Keratinocyte (primary cell): ENCODE measurements around the gene BIK. TPM values are rescaled to one million over a fixed set of nuclear protein-coding genes. Genes with fewer than 3 reads are reported as not detected.

Source experiments
- DNase-seq: peaks from one replicate; pipeline ENCODE4 v3.0.0-alpha.2; 2011; ENCODE audit warnings: low read depth, missing footprints, low spot score
- FAIRE-seq: peaks from 2 replicates; lab custom pipeline; 2011; peaks lifted over from hg19 to GRCh38; lab: Jason Lieb, UNC
- H2AFZ ChIP-seq: 2 replicates; pipeline ENCODE4 v1.6.0; 2012; ENCODE audit warnings: low read length, control low read depth, inconsistent platforms; ENCODE audit not compliant: control insufficient read depth
- H3K27ac ChIP-seq: 2 replicates; pipeline ENCODE4 v1.5.1; 2011; ENCODE audit warnings: low read length; ENCODE audit not compliant: control insufficient read depth, insufficient read depth
- H3K27me3 ChIP-seq: 3 replicates; pipeline ENCODE4 v1.6.0; 2011; ENCODE audit warnings: low read length; ENCODE audit not compliant: control insufficient read depth, insufficient read depth; ENCODE audit errors: extremely low read depth
- H3K36me3 ChIP-seq, 2 experiments: 2 replicates in 1 of 2; 3 replicates in 1 of 2; pipeline ENCODE4 v1.5.1; 2011; ENCODE audit warnings: low read length in 2 of 2, mild to moderate bottlenecking in 1 of 2; ENCODE audit not compliant: control insufficient read depth in 2 of 2, insufficient read depth in 2 of 2; ENCODE audit errors: extremely low read depth in 1 of 2
- H3K4me1 ChIP-seq: 3 replicates; pipeline ENCODE4 v1.5.1; 2011; ENCODE audit warnings: low read length; ENCODE audit not compliant: control insufficient read depth, insufficient read depth; ENCODE audit errors: extremely low read depth
- H3K4me2 ChIP-seq: 3 replicates; pipeline ENCODE4 v1.6.0; 2011; ENCODE audit warnings: low read depth, low read length; ENCODE audit not compliant: control insufficient read depth, insufficient read depth; ENCODE audit errors: extremely low read depth
- H3K4me3 ChIP-seq, 3 experiments: fragments of 200-600 bp in 1 of 3; sonication (generic) in 1 of 3; 2 replicates in 2 of 3; 3 replicates in 1 of 3; pipeline ENCODE4 v1.5.1; 2011 to 2016; ENCODE audit warnings: low read length in 3 of 3, mild to moderate bottlenecking in 3 of 3, control low read depth in 2 of 3, inconsistent platforms in 1 of 3, low read depth in 1 of 3, mixed read lengths in 1 of 3, mixed run types in 1 of 3, moderate library complexity in 1 of 3; ENCODE audit not compliant: control insufficient read depth in 2 of 3, insufficient read depth in 2 of 3; ENCODE audit errors: extremely low read depth in 1 of 3
- H3K79me2 ChIP-seq: 2 replicates; pipeline ENCODE4 v1.6.0; 2012; ENCODE audit warnings: low read length; ENCODE audit not compliant: control insufficient read depth, insufficient read depth
- H3K9ac ChIP-seq: 3 replicates; pipeline ENCODE4 v1.6.0; 2011; ENCODE audit warnings: low read length; ENCODE audit not compliant: control insufficient read depth, insufficient read depth; ENCODE audit errors: extremely low read depth
- H3K9me1 ChIP-seq: 3 replicates; pipeline ENCODE4 v1.6.0; 2011; ENCODE audit warnings: low read length; ENCODE audit not compliant: control insufficient read depth, insufficient read depth; ENCODE audit errors: extremely low read depth
- H3K9me3 ChIP-seq: 2 replicates; pipeline ENCODE4 v1.5.1; 2012; ENCODE audit warnings: low read depth, low read length; ENCODE audit not compliant: control insufficient read depth
- H4K20me1 ChIP-seq: 3 replicates; pipeline ENCODE4 v1.6.0; 2011; ENCODE audit warnings: low read length; ENCODE audit not compliant: control insufficient read depth, insufficient read depth; ENCODE audit errors: extremely low read depth
- EZH2 ChIP-seq: IDR thresholded peaks from one replicate; pipeline ENCODE4 v1.6.1; 2012; ENCODE audit warnings: inconsistent platforms, mild to moderate bottlenecking, low read length, moderate library complexity
- dilution Hi-C: fragments of 300-500 bp; cut with MboI; formaldehyde crosslinking; loops from one replicate; pipeline ENCODE4 v1.7.0; 2020; ENCODE audit warnings: low sequenced_read_pairs; ENCODE audit not compliant: extremely low pct_ligation_motif_present
- polyA plus RNA-seq, 5 experiments: library from polyadenylated mRNA; depleted of rRNA in 3 of 5; stranded (reverse) in 3 of 5; stranded (forward) in 1 of 5; unstranded in 1 of 5; fragments of >200 nt; gene quantifications; 1 replicate in 1 of 5; 2 replicates in 3 of 5; 3 replicates in 1 of 5; pipeline versions ENCODE4 v1.2.1 to v1.2.3, GENCODE V29; 2011 to 2012; ENCODE audit warnings: missing spikeins in 2 of 5, low read depth in 1 of 5, low replicate concordance in 1 of 5
- TF ChIP-seq, protein P1 (sequence below), 3 experiments: IDR thresholded peaks in 1 of 3; conservative IDR thresholded peaks in 1 of 3; optimal IDR thresholded peaks in 1 of 3; 2 replicates in 2 of 3; 3 replicates in 1 of 3; pipeline versions ENCODE3 to v1.5.1; 2011; ENCODE audit warnings: low read length in 3 of 3, mild to moderate bottlenecking in 3 of 3, moderate library complexity in 2 of 3, control low read depth in 1 of 3, inconsistent platforms in 1 of 3; ENCODE audit not compliant: insufficient read depth in 2 of 3; ENCODE audit errors: extremely low read depth in 1 of 3

BIK gene
- polyA plus RNA-seq, 1 donor (not counting 4 experiments of a cell fraction or from before 2014, with no cell fraction given) = 4.4 TPM

DNA sequence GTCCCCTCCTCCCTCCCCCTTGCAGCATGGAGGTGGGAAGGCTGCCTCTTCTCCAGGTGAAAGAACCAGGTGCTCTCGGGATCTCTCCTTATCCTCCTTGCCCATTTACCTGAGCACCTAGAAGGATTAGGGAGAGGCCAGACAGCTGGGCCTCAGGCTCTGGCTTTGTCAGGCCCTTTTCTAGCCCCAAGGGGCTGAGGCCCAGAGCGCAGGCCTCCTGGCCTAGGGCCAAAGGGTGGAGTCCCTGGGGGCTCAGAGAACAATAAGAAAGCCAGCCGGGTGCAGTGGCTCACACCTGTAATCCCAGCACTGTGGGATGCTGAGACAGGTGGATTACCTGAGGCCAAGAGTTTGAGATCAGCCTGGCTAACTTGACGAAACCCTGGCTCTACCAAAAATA lies 16.0 kb upstream of the BIK start:
- no peaks in the 10 kb centered on the region for H3K36me3 ChIP-seq
- H2AFZ ChIP-seq = no peak overlapping the region
- H3K79me2 ChIP-seq = no peaks in the 10 kb centered on the region
- TF ChIP-seq, protein P1, sequence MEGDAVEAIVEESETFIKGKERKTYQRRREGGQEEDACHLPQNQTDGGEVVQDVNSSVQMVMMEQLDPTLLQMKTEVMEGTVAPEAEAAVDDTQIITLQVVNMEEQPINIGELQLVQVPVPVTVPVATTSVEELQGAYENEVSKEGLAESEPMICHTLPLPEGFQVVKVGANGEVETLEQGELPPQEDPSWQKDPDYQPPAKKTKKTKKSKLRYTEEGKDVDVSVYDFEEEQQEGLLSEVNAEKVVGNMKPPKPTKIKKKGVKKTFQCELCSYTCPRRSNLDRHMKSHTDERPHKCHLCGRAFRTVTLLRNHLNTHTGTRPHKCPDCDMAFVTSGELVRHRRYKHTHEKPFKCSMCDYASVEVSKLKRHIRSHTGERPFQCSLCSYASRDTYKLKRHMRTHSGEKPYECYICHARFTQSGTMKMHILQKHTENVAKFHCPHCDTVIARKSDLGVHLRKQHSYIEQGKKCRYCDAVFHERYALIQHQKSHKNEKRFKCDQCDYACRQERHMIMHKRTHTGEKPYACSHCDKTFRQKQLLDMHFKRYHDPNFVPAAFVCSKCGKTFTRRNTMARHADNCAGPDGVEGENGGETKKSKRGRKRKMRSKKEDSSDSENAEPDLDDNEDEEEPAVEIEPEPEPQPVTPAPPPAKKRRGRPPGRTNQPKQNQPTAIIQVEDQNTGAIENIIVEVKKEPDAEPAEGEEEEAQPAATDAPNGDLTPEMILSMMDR (optimal IDR thresholded peaks at IDR 0.05 in 1 of 3, IDR thresholded peaks at IDR 0.05 in 1 of 3, conservative IDR thresholded peaks at IDR 0.05 in 1 of 3; ENCODE audit: extremely low read depth in 1 of 3, insufficient read depth in 2 of 3, low read length in 3 of 3) = no peak
- no peak for TF ChIP-seq EZH2
- H4K20me1 ChIP-seq = no peaks in the 10 kb centered on the region
- no peak overlapping the region for H3K4me3 ChIP-seq
- dilution Hi-C loops = no loop called here
- FAIRE-seq = no peak
- H3K9me1 ChIP-seq = no peaks in the 10 kb centered on the region
- no peak overlapping the region for H3K9ac ChIP-seq
- no peak overlapping the region for H3K27ac ChIP-seq
- peaks cover 19% of the 10 kb centered on the region for H3K4me1 ChIP-seq
- H3K4me2 ChIP-seq = no peak overlapping the region
- DNase-seq = no peak
- H3K9me3 ChIP-seq = peaks cover 9% of the 10 kb centered on the region
- no peaks in the 10 kb centered on the region for H3K27me3 ChIP-seq

DNA sequence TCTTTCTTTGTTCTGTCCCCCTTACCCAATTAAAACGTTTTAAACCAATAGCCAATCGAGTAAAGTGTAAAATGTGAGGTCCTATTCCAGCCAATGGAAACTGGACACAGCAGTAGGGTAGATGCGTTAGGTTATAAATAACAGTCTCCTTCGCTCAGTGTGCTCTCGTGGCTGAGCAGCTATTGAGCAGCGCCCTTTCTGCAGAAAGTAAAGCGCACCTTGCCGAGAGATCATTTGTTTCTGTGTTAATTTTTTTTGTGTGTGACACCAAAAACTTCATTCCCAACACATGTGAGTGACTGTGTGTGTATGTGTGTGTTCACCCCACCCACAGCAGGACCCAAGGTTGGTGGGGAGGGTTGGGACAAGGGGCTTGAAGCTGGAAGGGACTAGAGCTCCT lies 14.1 kb upstream of the BIK start:
- no peaks in the 10 kb centered on the region for H3K36me3 ChIP-seq
- no peak for FAIRE-seq

More for the DNA sequence above, 14.1 kb upstream of the BIK start:
- H3K9me3 ChIP-seq = peaks cover 9% of the 10 kb centered on the region
- DNase-seq = no peak
- H3K9me1 ChIP-seq = no peaks in the 10 kb centered on the region
- H3K27me3 ChIP-seq = no peaks in the 10 kb centered on the region
- no peak overlapping the region for H3K4me2 ChIP-seq
- no peak overlapping the region for H3K4me3 ChIP-seq
- peaks cover 24% of the 10 kb centered on the region for H3K4me1 ChIP-seq
- H3K27ac ChIP-seq = no peak overlapping the region
- dilution Hi-C loops = no loop called here
- no peak overlapping the region for H3K9ac ChIP-seq
- no peaks in the 10 kb centered on the region for H3K79me2 ChIP-seq
- H4K20me1 ChIP-seq = no peaks in the 10 kb centered on the region
- TF ChIP-seq, protein P1 (optimal IDR thresholded peaks at IDR 0.05 in 1 of 3, IDR thresholded peaks at IDR 0.05 in 1 of 3, conservative IDR thresholded peaks at IDR 0.05 in 1 of 3; ENCODE audit: extremely low read depth in 1 of 3, insufficient read depth in 2 of 3, low read length in 3 of 3) = no peak
- no peak for TF ChIP-seq EZH2
- no peak overlapping the region for H2AFZ ChIP-seq
